IPS DF 4.7 (cell line): ENCODE data around the gene PPFIA2.
A peak's percentile ranks its signal among the peaks of the same experiment; 100 is the strongest.

Experiments
- DNase-seq: peaks from one replicate; pipeline ENCODE4 v3.0.0-alpha.2; 2013; ENCODE audit warnings: low spot score; ENCODE audit errors: extremely low read depth

The PPFIA2 gene

GRCh38 chr12:81359736-81360135, 399.4 kb downstream of the PPFIA2 start:
- no peak for DNase-seq

- no peak for DNase-seq
Observed at GRCh38 chr12:81354327-81354932, 404.7 kb downstream of the PPFIA2 start.

- DNase-seq, result peak; percentile 49
Observed at GRCh38 chr12:81350309-81350708, 408.8 kb downstream of the PPFIA2 start.

GRCh38 chr12:81347404-81347803, 411.7 kb downstream of the PPFIA2 start:
- DNase-seq, result no peak

DNA sequence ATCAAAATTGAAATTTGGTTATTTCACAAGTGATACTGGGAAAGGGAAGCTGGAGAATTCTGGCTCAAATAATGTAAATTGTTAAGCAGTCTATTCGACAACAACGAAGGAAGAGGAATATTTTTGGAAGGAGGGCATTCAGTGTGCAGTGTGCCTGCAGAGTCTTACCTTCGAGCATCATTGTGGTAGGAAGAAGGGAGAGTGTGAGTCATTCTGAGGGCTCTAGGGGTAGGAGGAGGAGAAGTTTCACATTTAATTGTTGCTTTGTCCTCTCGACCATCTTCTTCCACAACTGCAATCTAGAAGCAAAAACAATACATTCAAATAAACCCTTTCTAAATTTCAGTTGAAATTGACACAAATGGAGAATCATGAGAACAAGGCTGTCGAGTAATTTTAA, 418.2 kb downstream of the PPFIA2 start:
- no peak for DNase-seq

GRCh38 chr12:81339071-81339470, 420.1 kb downstream of the PPFIA2 start:
- DNase-seq, result no peak

GRCh38 chr12:81337886-81338285, 421.3 kb downstream of the PPFIA2 start:
- DNase-seq, result no peak

GRCh38 chr12:81333812-81334211, 425.3 kb downstream of the PPFIA2 start:
- no peak for DNase-seq

DNA sequence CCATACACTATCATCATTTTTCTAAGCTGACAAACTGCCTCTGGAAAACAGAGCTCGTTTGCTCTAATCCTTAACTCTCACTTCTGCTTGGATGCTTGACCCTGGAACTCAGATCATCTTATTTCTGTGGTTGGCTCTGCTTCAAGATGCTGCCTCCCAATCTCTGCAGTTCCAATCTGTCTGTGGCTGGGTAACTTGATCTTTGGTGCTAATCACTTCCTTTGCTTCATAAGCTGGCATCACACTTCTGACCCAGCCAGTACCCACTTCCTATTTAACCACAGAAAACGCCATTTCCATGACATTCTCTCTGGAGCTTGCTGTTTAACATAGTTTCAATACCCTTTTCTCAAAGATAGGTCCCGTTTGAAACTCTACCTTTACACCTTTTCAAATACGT, 427.1 kb downstream of the PPFIA2 start:
- DNase-seq, result no peak

DNA sequence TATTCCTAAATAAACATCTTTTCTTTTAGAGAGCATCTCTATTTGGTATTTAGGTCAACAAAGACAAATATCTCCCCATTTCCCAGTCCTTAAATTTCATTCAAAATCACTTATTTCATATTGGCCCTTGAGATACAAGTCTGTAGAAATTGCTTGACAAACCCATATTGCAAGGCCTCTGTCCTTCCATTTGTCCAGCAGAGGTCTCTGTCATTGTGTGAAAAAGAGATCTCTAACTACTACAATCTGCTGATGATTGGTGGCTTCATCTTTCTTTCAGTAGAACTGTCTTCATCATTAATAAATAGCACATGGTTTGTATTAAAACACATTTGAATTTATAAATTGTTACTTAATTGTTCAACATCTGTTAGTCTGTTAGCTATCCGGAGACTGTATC, 428.7 kb downstream of the PPFIA2 start:
- no peak for DNase-seq

DNA sequence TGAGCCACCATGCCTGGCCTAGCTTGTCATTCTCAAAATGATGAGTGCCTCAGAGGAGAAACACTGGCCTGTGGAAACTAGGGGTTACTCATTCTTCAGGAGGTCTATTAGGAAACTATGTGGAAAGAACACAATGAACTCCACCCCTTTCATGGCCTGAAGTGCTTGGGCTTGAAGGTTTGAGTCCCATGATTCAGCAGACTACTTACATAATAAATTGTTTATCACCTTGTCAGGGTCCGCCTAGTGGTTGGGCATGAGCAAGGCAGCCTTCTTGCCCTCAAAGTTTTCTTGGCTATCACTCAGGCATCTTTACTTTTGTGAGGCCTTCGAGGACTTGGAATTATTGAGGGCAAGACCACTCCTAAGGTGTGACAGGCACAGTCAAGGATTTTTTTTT, 430.1 kb downstream of the PPFIA2 start:
- peak; percentile 30 for DNase-seq

DNA sequence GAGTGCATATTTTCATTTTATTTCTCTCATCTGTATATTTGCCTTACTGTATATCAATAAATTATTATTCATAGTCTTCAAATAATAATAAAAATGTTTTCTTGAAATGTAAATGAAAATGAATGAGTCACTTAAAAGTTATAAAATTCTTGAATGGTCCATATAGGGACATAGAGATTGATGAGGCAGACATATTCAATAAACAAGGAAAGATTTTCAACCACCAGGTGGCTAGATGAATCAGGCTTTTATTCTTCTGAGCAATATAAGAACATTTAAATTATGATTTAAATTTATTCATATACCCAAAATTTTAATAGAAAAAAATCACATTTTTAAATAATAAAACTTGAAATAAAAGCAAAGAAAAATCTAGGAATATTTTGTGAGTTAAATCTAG, 431.7 kb downstream of the PPFIA2 start:
- DNase-seq, result no peak

DNA sequence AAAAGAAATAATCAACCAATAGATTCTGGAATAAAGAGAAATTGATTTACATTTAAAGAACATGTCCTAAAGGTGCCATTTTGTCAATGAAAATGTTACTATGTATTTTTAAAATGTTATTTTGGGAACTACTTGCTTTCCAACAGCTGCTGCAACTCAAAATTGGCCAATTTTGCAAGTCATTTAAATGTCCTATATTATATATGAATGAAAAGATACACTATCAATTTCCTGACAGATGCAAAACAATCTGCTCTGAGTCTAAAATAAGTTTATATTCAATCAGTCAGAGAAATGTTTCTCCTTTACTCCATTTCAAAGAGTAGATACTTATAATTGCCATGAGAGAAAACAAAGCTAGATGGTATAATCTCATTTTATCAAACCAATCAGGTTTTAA, 434.1 kb downstream of the PPFIA2 start:
- DNase-seq, result no peak

DNA sequence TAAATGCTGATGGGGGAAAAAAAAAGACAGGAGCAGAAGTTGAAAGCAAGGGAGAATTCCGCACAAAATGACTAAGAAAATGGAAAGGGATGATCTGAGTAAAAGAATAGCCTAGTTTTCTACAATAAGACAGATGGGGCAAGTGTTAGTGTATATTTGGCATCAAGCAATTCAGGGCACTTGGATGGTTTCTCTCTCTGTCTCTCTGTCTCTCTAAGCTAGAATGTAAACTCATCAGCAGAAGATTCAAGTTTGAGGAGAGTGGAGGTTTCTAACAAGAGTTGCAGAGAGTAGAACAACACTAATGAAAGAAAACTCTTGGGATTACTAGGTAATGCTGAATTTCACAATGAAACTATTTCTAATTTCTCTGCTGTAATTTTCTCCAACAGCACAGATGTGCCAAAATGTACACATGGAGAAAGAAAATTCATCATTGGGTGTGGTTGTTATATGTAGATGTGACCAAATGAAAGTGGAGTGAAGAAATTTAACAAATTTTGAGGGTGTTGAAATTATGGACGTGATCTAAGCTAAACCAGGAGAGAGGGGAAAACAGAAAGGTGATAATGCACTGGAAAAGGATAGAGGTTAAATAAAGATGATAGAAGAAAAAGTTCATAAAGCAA, 444.1 kb downstream of the PPFIA2 start:
- no peak for DNase-seq

DNA sequence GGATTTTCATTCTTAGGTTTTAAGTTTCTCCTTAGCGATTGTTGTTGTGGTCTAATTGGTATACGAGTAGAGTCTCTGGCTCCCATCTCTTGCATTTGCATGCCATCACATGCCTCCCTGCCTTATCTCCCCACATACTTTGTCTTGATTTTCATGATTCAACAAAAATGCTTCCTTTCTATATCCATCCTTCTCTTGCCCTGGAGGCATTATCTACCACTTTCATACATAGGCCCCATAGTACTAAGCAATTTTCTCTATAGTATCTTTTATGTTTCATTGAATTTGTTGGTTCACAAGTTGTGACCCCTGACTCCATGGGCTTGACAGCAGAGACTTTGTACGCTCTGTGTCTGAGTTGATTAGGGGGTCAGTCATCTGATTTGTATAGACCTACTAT, 455.2 kb downstream of the PPFIA2 start:
- DNase-seq, result no peak

DNA sequence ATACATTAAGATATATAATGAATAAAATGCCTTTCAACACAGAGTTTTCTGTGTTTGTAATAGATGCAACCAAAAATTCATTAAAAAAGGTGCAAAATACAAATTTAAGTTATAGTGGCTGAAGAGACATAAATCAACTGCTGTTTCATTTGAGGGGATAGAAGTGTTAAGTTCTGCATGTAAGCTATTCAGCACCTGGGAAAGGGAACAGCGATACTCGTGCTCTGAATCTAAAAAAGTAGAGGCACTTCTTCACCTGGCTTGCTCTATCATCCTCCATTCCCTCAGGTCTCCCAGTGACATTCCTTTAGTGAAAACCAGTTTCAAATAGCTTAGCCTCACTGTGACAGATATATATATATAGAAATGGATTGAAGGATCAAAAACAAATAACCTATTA, 458.7 kb downstream of the PPFIA2 start:
- DNase-seq, result no peak

- no peak for DNase-seq
Observed at GRCh38 chr12:81297601-81298000, 461.5 kb downstream of the PPFIA2 start.

- DNase-seq, result no peak
Observed at GRCh38 chr12:81296556-81297305, 462.4 kb downstream of the PPFIA2 start.

GRCh38 chr12:81295251-81295650, 463.9 kb downstream of the PPFIA2 start:
- no peak for DNase-seq

DNA sequence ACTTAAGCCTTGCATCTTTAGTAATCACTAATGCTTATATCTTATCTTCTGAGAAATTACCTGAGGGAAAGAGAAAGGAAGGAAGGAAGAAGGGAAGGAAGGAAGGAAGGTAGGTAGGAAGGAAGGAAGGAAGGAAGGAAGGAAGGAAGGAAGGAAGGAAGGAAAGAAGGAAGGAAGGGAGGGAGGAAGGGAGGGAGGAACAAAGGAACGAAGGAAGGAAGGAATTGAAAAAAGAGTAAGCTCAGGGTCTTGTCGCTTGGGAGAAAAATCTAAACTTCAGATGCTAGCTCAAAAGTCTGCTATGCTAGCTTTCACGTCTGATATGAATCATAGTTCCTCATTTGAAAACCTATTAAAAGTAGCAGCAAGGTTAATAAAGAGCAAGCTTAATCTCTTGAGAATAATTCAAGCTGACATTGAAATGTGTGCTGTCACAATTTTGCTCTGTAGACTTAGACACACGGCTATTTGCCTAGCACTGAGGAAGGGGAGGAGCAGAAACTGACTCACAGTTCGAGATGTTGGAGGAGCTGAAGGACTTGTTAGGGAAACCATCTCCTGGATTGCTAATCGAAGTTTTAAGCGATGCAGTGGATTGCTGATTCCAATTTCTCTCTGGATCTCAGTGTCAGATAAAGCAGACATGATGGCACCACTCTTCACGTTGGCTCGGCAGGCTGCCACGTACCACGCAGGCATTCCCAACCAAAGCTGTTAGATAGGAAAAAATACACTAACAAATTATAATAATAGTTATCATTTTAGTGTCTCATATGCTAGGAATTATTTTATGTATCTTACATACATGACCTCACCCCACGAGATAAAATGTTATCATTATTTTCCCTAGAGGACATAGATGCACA, 464.6 kb downstream of the PPFIA2 start:
- no peak for DNase-seq

DNA sequence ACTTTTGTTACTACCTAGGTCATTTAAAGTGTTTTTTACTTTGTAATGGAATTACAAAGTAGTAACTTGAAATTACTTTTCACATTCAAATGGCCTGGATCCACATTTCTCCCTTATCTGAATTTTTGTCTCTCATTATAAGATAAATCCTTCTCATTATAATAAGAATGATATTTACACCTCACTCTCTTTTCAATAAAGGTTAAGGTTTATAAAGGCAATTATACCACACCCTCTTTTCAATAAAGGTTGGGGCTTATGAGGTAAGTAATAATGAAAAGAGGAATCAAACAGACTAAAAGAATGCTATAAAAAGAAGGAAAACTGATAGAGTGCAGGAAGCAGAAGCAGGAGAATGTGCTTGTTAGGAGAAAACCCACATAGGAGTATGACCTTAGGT, 470.5 kb downstream of the PPFIA2 start:
- DNase-seq, result no peak

GRCh38 chr12:81284137-81284536, 475.0 kb downstream of the PPFIA2 start:
- no peak for DNase-seq
